A549 (cell line): Measurements from ENCODE around the gene IMMT.

Source experiments
- EP300 ChIP-seq, 2 experiments: fragments of >200 bp; sonication (Bioruptor Twin); formaldehyde crosslinking; IDR thresholded peaks; 2 replicates in 1 of 2; 3 replicates in 1 of 2; pipeline ENCODE4 v1.6.1; 2016 to 2017
- SREBF2 ChIP-seq: fragments of 450-650 bp; IDR thresholded peaks from 2 replicates; pipeline ENCODE4 v1.6.1; 2014; ENCODE audit warnings: mild to moderate bottlenecking, moderate library complexity
- ZFP36 ChIP-seq: fragments of 450-650 bp; IDR thresholded peaks from 2 replicates; pipeline ENCODE4 v1.6.1; 2014; ENCODE audit warnings: borderline replicate concordance; ENCODE audit not compliant: partially characterized antibody

- TF ChIP-seq EP300 (IDR thresholded peaks at IDR 0.05) = no peak
- no peak for TF ChIP-seq ZFP36
- TF ChIP-seq SREBF2 = no peak
Measured at GRCh38 chr2:86150502-86150901, 44.8 kb downstream of the IMMT start.
